ES-I3 (cell line): ENCODE measurements around the gene MLC1.
"Not testable (repeated sequence)": the region's sequence is repeated elsewhere in the genome, so short reads cannot be mapped to it uniquely, and the experiment has no call there.

ENCODE experiments used
- H3K36me3 ChIP-seq: 2 replicates; pipeline ENCODE4 v1.6.1; 2013; ENCODE audit warnings: mild to moderate bottlenecking, low read length, control low read depth, moderate library complexity; ENCODE audit not compliant: insufficient read depth
- H3K4me1 ChIP-seq: 2 replicates; pipeline ENCODE4 v1.6.1; 2013; ENCODE audit warnings: mild to moderate bottlenecking, control low read depth, low read length; ENCODE audit not compliant: insufficient read depth
- H3K9ac ChIP-seq: 2 replicates; pipeline ENCODE4 v1.6.1; 2013; ENCODE audit warnings: low read depth, mild to moderate bottlenecking, low read length, moderate library complexity
- H3K9me3 ChIP-seq: 2 replicates; pipeline ENCODE4 v1.6.1; 2013; ENCODE audit warnings: mild to moderate bottlenecking, low read length, moderate library complexity; ENCODE audit not compliant: control insufficient read depth, insufficient read depth

The MLC1 gene

DNA sequence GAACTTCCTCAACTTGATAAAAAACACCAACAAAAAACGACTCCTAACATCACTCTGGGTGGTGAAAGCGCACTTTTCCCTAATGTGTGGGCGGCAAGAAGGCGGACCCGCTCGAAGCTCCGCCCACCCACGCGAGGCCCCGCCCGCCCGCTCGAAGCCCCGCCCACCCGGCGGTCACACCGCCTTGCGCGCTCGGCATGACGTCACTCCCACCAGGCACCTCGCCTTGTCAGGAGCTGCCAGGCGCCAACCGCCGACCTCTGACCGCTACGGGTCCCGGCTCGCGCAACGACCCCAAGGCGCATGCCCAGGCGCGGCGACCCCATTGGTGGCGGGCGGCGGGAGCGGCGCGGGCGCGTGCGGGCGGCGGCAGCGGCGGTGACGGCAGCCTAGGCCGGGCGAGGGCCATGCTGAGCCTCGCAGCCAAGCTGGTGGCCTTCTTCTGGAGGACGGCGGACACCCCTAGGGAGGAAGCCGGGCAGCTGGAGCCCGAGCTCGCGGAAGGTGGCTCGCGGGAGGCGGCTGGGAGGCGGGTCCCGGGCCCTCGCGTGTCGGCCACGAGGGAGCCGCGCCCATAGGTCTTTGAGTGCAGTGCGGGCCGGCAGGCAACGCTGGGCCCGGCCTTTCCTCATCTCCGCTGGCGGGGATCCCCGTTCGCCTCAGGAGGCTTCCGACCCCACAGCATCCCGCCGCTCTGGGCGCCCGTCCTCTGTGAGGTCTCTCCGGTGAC, 4.6 kb upstream of the MLC1 start, which contains the start of gene MOV10L1:
Gene MOV10L1 (plus strand): TSS at position 325 of the 730 bp plus-strand sequence. CDS start 83 bp downstream, at position 408.
- Histone ChIP-seq H3K4me1 (peaks cover 9% of the 10 kb centered on the region; the same call in 1 of the 2 replicates), H3K9me3 (no peaks in the 10 kb centered on the region), H3K9ac (no peak within 1 kb of the TSS), H3K36me3 (no peaks in the 10 kb centered on the region; the same call in 1 of the 2 replicates)

DNA sequence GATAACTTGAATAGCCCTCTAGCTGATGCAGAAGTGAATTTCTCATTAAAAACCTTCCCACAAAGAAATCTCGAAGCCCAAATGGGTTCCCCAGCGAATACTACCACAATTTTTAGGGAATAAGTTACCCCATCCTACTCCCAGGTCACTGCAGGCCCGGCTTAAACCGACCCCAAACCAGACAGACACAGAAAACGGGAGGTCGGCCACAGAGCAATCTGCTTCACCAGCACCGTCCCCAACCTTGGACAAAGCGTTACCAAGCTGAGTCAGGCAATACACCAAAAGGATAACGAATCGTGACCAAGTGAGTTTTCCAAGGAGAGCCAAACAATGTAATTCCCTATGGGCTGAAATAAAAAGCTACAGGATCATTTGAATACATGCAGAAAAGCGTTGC, 4.0 kb upstream of the MLC1 start:
- Histone ChIP-seq H3K9me3 (no peaks in the 10 kb centered on the region), H3K9ac (no peak overlapping the region), H3K4me1 (peaks cover 10% of the 10 kb centered on the region; the same call in 1 of the 2 replicates), H3K36me3 (no peaks in the 10 kb centered on the region; the same call in 1 of the 2 replicates)

- Histone ChIP-seq H3K4me1 (peaks cover 10% of the 10 kb centered on the region; the same call in 1 of the 2 replicates), H3K9me3 (no peaks in the 10 kb centered on the region), H3K9ac (no peak overlapping the region), H3K36me3 (no peaks in the 10 kb centered on the region; the same call in 1 of the 2 replicates)
These were observed 2.9 kb upstream of the MLC1 start for GRCh38 chr22:50088096-50088495.

- no peaks in the 10 kb centered on the region; the same call in 1 of the 2 replicates for H3K36me3 ChIP-seq
- H3K9ac ChIP-seq: no peak overlapping the region
- no peaks in the 10 kb centered on the region for H3K9me3 ChIP-seq
These were observed 2.4 kb upstream of the MLC1 start for GRCh38 chr22:50087646-50088045.

GRCh38 chr22:50086975-50087374, 1.7 kb upstream of the MLC1 start:
- not testable (repeated sequence) for H3K9ac ChIP-seq, H3K36me3 ChIP-seq
- peaks cover 10% of the 10 kb centered on the region; the same call in 1 of the 2 replicates for H3K4me1 ChIP-seq

More at GRCh38 chr22:50087646-50088045, 2.4 kb upstream of the MLC1 start:
- peaks cover 10% of the 10 kb centered on the region; the same call in 1 of the 2 replicates for H3K4me1 ChIP-seq

GRCh38 chr22:50086526-50086925, 1.3 kb upstream of the MLC1 start:
- Histone ChIP-seq H3K9me3 (no peaks in the 10 kb centered on the region), H3K9ac (no peak overlapping the region), H3K4me1 (peaks cover 10% of the 10 kb centered on the region; the same call in 1 of the 2 replicates), H3K36me3 (no peaks in the 10 kb centered on the region; the same call in 1 of the 2 replicates)

More at GRCh38 chr22:50086975-50087374, 1.7 kb upstream of the MLC1 start:
- H3K9me3 ChIP-seq: not testable (repeated sequence)

- H3K9me3 ChIP-seq: no peaks in the 10 kb centered on the region
- H3K4me1 ChIP-seq: peaks cover 10% of the 10 kb centered on the region; the same call in 1 of the 2 replicates
- no peak overlapping the region for H3K9ac ChIP-seq
These were observed 608 bp downstream of the MLC1 start for GRCh38 chr22:50084614-50085021.

GRCh38 chr22:50084080-50084477, 1.1 kb downstream of the MLC1 start:
- Histone ChIP-seq H3K36me3 (no peaks in the 10 kb centered on the region; the same call in 1 of the 2 replicates), H3K9me3 (no peaks in the 10 kb centered on the region), H3K9ac (no peak overlapping the region), H3K4me1 (peaks cover 10% of the 10 kb centered on the region; the same call in 1 of the 2 replicates)

More at GRCh38 chr22:50084614-50085021, 608 bp downstream of the MLC1 start:
- no peaks in the 10 kb centered on the region; the same call in 1 of the 2 replicates for H3K36me3 ChIP-seq

DNA sequence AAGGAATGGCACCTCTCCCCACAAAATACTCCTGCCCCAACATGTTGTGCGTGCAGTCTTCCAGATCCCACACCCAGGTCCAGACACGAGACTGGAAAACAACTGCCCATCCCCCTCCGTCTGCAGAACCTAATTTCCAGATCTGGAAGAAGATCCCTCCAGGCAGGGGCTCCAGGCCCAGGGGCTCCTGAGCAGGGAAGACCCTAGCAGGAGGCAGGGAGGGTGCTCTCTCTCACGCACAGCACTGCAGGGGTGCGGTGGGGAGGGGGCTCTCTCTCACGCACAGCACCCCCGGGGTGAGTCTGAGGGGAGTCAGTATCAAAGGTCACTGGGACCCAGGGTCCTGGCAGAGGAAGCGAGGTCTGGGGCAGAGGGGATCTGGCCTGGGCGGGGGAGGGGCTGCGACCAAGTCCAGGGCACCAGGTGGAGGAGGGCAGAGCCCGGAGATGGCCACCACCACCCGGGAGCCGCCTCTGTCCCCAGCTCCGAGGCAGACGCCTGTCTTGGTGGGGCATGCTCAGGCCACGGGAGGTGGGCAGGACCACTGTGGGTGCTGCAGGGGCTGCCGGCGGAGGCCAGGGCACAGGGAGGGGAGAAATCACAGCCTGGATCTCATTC, 1.7 kb downstream of the MLC1 start:
- Histone ChIP-seq H3K9me3 (no peaks in the 10 kb centered on the region), H3K36me3 (no peaks in the 10 kb centered on the region; the same call in 1 of the 2 replicates), H3K4me1 (peaks cover 10% of the 10 kb centered on the region; the same call in 1 of the 2 replicates), H3K9ac (no peak overlapping the region)

DNA sequence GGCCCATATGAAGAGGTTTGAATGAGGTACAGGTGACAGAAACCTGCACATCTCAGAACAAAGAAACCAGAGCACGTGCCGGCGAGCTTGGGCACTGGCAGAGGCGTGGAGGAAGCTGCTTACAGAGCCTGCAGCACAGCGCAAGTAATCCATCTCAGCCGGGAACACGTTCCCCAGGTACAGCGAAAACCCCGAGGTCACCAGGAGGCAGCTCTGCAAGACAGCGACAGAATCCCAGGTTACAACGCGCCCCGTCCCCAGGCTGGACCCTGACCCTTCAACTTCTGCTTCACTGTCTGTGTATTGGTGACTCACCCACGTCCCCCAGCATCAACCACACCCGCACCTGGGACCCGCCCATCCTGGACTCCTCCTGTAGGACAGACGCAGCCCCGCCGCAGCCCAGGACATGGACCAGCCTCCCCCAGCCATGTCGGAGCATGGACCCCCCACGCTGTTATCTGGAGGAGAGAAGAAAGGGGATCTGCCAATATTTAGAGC, 2.2 kb downstream of the MLC1 start:
- no peaks in the 10 kb centered on the region; the same call in 1 of the 2 replicates for H3K36me3 ChIP-seq
- H3K9me3 ChIP-seq: no peaks in the 10 kb centered on the region
- H3K9ac ChIP-seq: no peak overlapping the region
- peaks cover 10% of the 10 kb centered on the region; the same call in 1 of the 2 replicates for H3K4me1 ChIP-seq

DNA sequence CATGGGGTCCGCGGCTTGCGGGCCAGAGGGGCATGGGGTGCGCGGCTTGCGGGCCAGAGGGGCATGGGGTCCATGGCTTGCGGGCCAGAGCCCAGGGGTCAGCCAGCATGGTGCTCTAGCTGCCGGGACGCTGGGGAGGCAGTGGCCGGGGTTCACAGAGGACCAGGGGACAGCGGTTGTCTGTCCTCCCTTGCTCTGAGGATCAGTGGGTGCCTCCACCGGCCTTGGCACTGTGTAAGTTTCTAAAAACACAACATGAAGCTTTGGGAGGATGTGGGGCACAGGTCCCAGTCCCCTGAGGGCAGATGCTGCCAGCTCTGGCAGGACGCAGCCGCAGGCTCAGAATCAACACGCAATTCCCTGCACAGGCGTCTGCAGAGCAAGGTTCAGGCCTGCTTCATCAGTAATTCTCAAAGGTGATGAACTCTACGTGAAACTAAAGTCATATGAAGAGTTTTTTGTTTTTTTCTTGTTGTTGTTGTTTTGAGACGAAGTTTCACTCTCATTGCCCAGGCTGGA, 3.0 kb downstream of the MLC1 start:
- no peaks in the 10 kb centered on the region; the same call in 1 of the 2 replicates for H3K36me3 ChIP-seq
- peaks cover 10% of the 10 kb centered on the region; the same call in 1 of the 2 replicates for H3K4me1 ChIP-seq
- no peak overlapping the region for H3K9ac ChIP-seq
- H3K9me3 ChIP-seq: no peaks in the 10 kb centered on the region

GRCh38 chr22:50081426-50082196, 3.6 kb downstream of the MLC1 start:
- Histone ChIP-seq H3K4me1 (peaks cover 10% of the 10 kb centered on the region; the same call in 1 of the 2 replicates), H3K9me3 (no peaks in the 10 kb centered on the region), H3K36me3 (no peaks in the 10 kb centered on the region; the same call in 1 of the 2 replicates), H3K9ac (no peak overlapping the region)

- H3K36me3 ChIP-seq: no peaks in the 10 kb centered on the region
- H3K9me3 ChIP-seq: no peaks in the 10 kb centered on the region
- H3K4me1 ChIP-seq: peaks cover 4% of the 10 kb centered on the region; the same call in 1 of the 2 replicates
- H3K9ac ChIP-seq: no peak overlapping the region
These were observed 5.2 kb downstream of the MLC1 start for GRCh38 chr22:50080077-50080465.
